NCI-H345 treated with DMSO at 0.1 percent for 48 hours (cell line): ENCODE results near the gene BNC2.

Experiments
- DNase-seq: peaks from one replicate; lab custom pipeline; 2025; ENCODE audit not compliant: unreplicated experiment; lab: John Stamatoyannopoulos, UW

The BNC2 gene

DNA sequence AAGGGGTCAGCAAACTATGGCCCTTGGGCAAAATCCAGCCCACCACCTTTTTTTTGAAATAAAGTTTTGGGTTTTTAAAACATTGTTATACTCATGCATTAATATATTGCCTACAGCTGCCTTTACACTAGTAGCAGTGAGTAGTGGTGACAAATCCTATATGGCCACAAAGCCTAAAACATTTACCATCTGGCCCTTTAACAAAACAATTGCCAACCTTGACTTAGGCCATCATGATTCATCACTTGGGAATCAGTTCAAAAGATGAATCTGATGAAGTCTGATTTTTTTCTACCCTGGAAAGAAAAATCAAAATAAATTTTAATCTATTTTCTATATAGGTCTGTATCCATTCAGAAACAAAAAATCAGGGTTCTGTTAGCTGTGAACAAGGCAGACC is 484.9 kb downstream of the BNC2 start:
- DNase-seq, result no peak

DNA sequence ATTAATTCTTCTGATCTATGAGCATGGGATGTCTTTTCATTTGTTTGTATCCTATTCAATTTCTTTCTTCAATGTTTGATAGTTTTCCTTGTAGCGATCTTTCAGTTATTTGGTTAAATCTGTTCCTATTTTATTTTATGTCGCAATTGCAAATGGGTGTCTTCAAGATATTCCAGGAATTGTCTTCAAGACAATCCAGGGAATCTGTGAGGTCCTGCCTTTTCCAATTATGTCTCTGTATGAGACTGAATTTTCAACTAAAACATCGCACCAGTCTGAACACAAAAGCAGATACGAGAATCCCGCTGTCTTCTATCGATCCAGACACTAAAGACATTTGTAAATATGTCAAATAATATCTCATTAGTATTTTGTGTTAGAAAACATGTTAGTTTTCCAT is 485.5 kb downstream of the BNC2 start:
- DNase-seq, result no peak

DNA sequence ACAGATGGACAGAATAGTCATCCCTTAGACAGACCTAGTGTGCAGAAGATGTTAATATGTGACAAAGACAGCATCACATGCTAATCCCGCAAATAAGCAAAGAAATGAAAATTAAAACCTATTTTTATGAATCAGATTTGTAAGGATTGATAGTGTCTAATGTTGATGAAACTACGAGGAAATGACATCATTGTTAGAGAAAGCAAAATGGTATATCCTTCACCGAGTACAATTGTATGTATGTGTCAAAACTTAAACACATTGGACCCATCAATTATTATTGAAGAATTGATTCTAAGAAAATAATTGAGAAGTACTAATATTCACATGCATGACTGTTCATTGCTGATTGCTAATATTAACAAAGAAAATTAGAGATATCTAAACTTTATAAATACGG is 493.2 kb downstream of the BNC2 start:
- DNase-seq, result no peak

DNA sequence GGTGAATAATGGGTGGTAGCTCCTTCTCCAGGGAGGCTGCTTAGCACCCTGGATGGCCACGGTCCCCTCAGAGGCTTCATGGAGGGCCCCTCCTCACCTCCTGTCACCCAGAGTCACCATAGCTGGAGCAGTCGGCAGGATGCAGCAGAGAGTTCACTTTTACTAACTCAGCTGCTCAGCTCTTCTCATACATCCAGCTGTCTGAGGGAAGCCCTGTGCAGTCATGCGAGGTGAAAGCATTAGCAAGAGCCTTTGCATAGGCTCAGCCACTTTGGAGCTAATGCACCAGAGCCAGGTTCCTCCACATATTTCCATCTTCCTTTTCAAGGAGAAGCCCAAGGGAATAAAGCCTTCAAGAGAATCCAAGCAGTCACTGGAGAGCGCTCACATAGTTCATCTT is 499.2 kb downstream of the BNC2 start:
- DNase-seq, result no peak

DNA sequence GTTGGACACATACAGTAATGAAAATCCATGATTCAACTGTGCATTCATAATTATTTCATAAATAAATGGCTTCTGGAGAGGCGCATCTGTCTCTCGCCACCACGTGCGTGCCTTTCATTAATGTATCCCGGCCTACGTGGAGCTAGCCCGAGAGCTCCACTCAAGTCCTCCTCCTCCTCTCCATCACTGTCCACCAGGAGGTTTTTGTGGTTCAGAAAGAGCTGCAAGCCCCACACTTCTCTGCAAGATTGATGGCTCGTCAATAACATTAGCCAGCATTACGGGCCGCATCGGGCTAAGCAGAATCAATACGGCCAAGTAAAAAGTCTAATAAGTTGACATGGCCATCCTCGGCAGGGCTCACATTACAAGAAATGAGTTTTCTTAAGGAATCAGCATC is 499.8 kb downstream of the BNC2 start:
- DNase-seq, result no peak

DNA sequence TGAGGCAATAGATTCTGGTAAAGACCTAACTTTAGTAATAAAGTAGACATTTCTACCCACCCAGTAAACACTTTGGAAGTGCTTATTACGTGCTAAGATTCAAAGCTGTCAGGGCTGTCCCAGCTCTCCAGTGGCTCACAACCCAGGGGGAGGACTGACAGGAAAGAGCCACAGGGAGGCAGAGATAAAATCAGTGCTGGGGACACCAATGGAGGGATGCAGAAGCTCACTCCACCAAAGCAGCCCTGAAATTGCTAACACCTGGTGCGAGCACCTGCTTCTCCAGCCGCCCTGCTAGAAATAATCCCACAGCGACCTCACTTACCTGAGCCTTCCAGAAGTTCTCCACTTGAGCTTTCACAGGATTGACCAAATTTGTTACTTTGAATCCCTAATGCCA is 501.0 kb downstream of the BNC2 start:
- no peak for DNase-seq

DNA sequence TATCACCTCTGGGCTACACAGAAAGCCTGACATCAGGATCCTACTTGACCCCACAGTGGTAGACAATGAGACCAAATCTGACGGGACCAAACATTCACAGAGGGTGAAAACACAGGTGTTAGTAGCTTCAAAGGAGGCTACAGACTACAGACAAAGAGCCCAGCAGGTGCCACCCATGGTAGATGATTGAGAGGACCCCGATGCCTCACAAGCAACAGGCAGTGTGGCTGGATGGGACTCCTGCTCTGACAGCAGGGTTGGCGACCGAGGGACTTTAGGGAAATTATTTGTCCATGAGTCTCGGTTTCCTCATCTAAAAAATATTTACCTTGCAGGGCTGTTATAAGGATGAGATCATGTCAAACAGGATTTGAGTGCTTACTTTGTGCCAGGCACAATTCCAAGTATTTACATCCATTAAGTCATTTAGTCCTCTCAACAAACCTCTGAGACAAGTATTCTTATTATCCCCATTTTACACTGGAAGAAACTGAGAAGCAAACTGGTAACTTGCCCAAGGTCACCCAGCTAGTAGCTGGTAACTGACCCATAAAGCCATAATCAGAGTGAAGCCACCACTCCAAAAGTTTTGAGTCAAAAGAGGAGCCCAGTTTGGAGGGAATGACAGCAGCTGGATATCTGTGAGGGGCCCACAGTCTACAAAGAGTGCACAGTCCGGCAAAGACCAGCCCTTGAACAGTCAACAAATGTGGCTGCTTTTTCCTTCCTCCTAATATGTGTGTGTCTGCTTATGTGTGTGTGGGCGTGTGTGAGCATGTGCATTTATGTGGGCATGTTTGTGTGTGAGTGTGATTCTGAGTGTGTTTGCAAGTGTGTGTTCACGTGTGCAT is 502.0 kb downstream of the BNC2 start:
- DNase-seq, result peak; percentile 61

DNA sequence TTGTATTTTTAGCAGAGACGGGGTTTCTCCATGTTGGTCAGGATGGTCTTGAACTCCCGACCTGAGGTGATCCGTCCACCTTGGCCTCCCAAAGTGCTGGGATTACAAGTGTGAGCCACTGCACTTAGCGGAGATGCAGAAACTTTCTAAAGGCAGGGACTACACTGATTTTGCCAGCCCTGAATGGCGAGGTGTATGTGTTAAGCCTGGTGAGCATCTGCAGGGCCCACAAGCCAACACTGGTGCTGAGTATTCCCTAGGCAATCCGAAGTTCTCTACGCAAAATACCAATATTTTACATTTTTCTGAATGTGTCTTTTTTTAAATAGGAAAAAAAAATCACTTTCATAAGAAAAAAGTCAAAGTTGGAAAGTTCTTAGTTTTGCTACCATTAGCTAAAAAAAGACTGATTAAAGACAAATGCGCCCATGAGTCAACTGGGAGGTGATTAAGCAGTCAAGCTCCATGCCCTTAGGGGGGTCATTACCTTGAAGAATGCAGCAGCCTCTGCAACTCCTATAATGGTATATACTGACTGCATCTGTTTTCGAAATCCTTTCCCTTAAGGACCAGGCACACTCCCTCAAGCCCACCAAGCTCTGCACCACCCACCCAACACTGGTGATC is 502.8 kb downstream of the BNC2 start:
- DNase-seq, result no peak

DNA sequence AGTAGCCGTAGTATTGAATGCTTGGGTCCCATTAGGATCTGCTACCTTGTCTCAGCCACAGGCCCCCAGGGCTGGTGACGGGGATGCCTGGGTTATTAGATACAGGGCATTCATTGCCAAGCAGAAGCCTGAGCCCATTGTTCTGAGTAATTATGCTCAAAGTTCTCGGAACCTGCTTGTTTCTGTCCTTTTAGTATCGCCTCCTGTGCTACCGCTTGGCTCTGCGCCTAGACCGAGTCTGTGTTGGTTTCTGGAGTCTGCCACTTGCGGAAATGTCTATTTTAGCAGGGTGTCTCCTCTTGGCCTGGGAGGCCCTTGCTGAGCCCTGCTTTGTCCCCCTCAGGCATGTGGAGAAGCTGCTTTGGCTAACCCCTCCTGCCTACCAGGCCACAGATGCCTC is 506.1 kb downstream of the BNC2 start:
- DNase-seq, result no peak

DNA sequence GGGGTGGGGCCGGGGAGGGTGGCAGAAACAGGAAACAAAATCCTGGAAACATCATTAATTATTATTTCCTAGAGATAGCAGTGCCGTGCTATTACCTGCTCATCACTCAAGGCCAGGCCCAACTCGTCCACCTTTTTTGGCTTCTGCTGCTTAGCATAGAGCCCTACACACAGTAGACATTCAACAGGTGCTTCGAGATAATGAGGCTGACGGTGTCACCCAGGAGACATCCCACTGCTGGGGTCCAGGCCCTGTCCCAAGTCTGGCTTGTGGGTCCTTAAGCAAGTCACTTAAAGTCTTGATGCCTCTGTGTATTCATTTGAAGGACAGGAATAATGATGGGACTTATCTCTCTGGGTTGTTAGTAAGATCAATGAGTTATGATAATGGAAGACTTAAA is 506.6 kb downstream of the BNC2 start:
- no peak for DNase-seq

DNA sequence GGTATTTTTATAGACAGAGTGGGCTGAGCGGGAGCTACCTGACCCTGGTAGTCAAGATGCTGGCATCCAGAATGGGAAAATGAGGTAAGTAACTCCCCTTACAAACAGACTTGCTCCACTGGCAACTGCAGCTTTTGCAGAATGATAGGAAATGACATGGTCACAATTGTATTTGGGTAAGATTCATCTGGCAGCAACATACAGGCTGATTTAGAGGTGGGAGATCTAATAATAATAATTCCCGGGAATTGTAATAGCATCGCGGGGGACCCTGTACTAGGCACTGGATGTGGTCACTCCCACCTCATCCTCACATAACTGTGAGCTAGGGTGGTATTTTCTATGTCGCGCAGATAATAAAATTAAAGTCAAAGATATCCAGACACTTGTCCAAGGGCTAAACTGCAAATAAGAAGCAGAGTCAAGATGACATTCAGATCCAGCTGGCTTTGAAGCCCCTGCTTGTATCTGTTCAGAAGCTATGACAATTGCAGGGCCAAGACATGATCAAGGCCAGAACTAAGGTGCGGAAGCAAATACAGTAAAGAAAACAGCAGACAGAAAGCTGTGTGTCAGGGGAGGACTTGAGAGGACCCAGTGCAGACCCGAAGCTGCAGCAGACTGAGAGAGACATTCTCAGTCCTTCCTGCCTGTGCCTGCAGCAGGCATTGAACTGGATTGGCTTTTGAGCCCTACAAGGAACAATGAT is 507.2 kb downstream of the BNC2 start:
- DNase-seq, result no peak

DNA sequence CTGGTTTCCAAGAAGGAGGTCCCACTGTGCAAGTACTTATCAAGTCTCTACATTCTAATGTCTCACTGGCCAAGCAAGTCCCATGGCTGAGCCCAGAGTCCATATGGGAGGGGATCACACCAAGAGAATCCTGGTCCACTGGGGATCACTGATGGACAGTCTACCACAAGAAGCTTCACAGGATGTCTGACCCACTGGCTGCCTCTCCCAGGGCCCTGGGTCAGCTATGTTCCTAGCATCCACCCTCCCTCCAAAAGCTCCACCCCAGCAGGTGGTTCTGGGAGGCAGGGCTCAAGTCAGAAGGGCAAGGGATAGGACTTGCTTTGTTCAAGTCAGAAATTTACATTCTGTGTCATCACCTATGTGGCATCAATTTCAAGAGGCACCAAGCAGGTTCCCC is 508.5 kb downstream of the BNC2 start:
- no peak for DNase-seq

DNA sequence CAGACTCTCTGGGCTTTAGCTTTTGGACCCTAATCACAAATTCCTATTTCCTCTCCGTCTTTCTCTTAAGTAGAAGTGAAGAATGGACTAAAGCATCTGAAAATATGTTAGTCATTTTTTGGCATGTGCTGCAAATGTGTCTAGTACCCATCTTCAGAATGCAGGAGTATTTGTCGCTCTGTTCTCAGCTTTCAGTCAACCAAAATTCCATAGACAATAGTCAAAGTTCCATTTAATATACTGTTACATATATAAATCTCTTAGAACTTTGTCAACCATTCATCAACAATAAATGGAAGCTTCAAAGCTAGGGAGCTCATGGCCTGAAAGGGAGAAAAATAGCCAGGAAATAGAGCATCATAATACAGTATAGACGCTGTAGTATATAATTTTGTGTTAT is 509.4 kb downstream of the BNC2 start:
- DNase-seq, result no peak

DNA sequence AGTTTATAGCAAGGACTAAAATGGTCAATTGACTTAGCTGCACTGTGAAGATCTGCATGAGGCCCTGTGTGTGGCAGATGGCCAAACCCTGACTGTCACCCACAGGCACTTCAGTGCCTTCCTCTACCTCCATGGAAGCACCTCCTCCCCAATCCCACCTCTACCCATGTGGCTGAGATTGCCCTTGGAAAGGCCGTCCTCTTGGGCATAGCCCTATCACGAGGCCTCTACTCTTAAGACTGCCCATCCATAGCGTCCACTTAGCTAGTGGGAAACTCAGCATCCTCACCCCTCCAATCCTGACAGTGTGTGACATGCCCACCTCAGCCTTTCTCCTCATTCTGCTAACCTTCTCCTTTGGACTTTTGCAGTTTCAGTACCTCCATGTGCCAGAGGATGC is 510.2 kb downstream of the BNC2 start:
- no peak for DNase-seq
